ENCODE measurements around the gene RIMS3.
A peak's percentile ranks its signal among the peaks of the same experiment; 100 is the strongest.
"Not testable (repeated sequence)": the region's sequence is repeated elsewhere in the genome, so short reads cannot be mapped to it uniquely, and the experiment has no call there.

Gene RIMS3

DNA sequence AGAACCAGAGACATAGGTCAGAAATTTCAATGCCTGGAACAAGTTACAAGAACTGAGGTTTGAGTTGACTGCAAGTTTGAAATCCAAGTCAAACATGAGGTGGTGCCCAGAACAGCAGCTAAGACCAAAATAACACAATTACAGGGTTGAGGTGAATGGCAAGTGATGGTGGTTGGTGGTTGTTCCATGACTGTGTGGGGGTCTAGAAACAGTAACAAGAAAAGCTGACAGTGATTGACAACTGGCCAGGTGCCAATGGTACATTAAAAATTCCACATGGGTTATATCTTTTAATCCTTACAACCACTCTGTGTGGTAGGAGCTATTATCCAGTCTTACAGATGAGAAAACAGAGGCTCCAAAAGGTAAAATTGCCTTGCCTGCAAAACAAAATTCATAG lies 32.0 kb downstream of the RIMS3 start:
- no peak for DNase-seq (ENCODE audit: low read depth in 2 of 3, low spot score in 1 of 3)

- peak in 1 of 3 donors; percentile 28 for DNase-seq (ENCODE audit: low read depth in 2 of 3, low spot score in 1 of 3)
These were observed 34.8 kb downstream of the RIMS3 start for GRCh38 chr1:40630488-40631223.

GRCh38 chr1:40629546-40629945 lies 35.9 kb downstream of the RIMS3 start:
- DNase-seq (ENCODE audit: low read depth in 2 of 3, low spot score in 1 of 3) = not testable (repeated sequence)

GRCh38 chr1:40628903-40629292 lies 36.6 kb downstream of the RIMS3 start:
- DNase-seq (ENCODE audit: low read depth in 2 of 3, low spot score in 1 of 3) = no peak

GRCh38 chr1:40627987-40628902 lies 37.2 kb downstream of the RIMS3 start:
- DNase-seq (ENCODE audit: low read depth in 2 of 3, low spot score in 1 of 3) = peak in 1 of 3 donors; percentile 12

DNA sequence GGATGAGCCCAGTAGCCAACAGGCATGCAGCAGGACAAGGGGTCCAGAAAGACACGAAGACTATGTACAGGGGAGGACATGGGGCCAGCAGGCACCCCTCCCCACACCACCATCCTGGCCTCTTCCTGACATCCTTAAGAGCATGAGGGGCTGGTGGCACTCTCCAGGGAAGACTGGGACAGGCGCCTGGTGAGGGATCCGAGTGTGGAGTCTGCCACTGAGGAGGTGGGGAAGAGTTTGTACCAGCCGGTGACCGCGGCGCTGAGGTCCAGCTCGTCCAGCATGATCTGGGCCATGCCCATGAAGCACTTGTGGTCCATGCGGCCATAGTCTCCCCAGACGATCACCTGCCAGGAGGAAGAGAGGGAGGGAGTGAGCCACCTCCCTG lies 39.1 kb downstream of the RIMS3 start:
- no peak for DNase-seq (ENCODE audit: low read depth in 2 of 3, low spot score in 1 of 3)

DNA sequence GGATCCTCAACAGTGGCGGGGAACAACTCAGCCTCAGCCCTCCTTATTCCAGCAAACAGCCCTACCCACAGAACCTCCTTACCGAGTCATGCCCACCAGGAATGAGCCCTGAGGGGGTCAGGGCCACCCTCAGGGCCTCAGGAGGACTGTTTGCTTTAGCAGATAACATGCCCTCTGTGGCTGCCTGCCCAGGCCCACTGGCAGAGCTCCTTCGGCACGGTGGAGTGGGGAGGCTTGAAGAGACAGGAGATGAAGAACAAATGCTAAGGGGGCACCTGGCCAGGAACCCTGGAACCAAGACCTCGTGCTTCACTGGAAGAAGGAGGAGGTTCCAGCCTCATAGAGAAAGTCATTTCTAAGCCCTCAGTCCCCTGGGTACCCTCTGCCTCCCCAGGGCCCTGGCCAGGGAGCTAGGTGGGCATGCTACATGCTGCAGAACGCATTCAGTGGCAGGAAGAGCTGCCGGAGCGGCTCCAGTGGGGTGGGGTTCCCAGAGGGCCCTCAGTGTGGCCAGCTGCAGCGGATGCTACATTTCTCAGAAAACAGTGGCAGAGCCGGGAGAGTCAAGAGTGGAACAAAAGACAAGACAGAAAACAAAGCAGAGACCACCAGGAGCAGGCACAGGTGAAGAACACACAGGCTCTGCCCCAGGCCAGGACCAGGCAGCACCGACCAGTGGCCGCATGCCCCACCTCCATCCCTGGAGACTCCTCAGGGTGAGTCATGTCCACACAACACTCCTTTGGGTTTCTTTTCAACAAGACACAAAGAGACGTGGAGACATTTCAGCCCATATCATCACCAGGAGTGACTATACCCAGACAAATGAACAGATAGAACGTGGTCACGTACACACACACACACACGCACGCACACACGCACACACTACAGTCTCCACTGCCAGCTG lies 39.8 kb downstream of the RIMS3 start:
- DNase-seq (ENCODE audit: low read depth in 2 of 3, low spot score in 1 of 3) = no peak

DNA sequence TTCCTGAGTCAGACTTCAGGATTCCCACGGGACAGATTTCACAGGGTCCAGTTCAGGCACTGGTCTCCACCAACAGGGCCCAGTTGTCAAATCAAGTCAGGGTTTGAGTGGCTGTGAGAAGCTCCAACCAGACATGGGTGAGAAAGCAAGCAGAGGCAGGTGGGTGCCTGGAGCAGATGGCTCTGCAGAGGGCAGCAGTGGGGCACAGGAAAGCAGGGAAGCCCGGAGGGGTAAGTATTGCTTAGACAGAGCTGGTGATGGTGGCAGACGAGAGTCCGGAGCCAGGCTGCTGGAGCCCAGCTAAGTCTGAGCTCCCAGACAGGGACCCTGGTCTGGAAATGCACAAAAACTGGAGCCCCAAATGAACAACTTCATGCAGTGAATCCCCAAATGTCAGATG lies 40.4 kb downstream of the RIMS3 start:
- DNase-seq (ENCODE audit: low read depth in 2 of 3, low spot score in 1 of 3) = peak in 1 of 3 donors; percentile 9

DNA sequence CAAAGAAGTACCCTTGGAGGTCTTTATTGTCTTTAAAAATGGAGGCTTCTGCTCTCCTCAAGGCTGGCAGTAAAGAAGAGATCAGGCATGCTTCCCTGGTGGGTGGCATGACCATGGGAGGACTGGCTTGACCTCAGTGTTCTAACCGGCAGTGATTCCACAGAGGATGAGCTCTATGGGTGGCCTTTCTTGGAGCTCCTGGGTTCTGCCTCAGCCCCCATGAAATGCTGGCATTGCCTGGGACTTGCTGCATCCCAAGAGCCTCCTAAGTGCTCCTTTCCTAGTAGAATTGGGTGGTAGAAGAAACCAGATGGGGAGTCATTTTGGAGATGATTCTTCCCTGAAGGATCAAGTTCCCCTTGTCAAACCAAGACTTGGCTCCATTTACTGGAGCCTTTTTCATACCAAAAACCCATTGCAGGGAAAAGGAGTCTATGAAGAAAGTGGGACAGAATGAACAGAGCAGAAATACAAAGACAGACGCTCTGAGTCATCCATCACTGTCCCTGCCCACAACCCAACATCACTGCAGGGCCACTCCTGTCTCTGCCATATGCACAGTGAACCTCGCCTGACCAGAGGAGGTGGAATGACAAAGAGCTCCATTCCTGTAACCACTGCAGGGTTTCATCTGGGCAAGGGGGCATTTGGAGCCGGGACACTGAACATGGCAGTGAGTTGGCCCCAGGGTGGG lies 42.4 kb downstream of the RIMS3 start:
- DNase-seq (ENCODE audit: low read depth in 2 of 3, low spot score in 1 of 3) = no peak

- no peak for DNase-seq (ENCODE audit: low read depth in 2 of 3, low spot score in 1 of 3)
These were observed 43.5 kb downstream of the RIMS3 start for GRCh38 chr1:40621821-40622450.

DNA sequence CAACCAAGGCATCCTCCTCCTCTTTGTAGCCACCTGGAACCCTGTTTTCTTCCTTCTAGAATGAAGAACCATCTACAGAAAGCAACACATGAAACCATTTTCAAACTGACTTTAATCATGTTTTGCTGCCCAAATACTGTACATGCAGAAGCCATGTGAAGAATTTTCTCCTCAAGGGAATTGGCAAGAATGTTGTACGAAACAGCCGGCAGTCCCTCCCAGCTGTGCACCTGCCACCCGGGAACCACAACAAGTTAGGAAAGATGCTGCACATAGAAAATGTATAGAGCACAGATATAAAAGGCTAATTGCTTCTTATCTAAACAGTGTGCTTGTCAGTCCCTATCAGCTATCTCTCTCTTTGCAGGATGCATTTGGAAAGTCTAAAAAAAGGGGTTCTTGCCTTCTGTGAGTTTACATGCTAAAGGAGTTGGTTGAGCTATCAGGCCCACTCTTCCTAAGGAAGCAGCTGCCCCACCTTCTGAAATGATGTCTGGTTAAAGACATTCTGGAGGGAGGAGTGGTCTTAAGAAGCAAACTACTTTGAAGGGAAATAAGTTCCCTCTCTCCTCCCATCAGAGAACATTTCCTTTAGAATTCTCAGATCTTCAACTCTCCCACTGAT lies 44.8 kb downstream of the RIMS3 start:
- DNase-seq (ENCODE audit: low read depth in 2 of 3, low spot score in 1 of 3) = no peak

GRCh38 chr1:40620150-40620549 lies 45.3 kb downstream of the RIMS3 start:
- DNase-seq (ENCODE audit: low read depth in 2 of 3, low spot score in 1 of 3) = no peak

- no peak for DNase-seq (ENCODE audit: low read depth in 2 of 3, low spot score in 1 of 3)
These were observed 47.4 kb downstream of the RIMS3 start for GRCh38 chr1:40618108-40618507.

DNA sequence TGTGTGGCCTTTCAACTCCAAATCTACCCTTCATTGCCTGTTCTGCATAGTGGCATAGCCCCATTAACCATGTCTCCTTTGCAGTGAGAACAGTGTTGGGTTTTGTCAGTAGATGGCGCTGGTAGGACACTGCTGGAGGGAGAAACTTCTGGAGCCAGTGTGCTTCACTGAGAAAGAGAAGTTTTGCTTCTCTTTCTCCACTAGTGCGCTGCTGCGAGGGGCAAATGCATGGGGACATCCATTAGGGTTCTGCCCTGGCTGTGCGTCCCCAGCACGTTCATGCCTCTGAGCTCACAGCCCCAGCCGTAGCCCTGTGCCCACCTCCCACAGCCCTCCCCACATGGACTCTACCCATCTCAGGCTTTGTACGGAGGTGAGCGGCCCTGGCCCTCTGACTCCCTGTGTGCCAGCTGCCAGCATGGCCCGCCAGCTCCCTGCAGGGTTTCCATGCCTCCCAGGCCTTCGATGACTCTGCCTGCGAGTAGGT lies 53.1 kb downstream of the RIMS3 start:
- DNase-seq (ENCODE audit: low read depth in 2 of 3, low spot score in 1 of 3) = peak; percentile 55 to 86 (median 63)

GRCh38 chr1:40610156-40610555 lies 55.3 kb downstream of the RIMS3 start:
- no peak for DNase-seq (ENCODE audit: low read depth in 2 of 3, low spot score in 1 of 3)

GRCh38 chr1:40607921-40608320 lies 57.6 kb downstream of the RIMS3 start:
- DNase-seq (ENCODE audit: low read depth in 2 of 3, low spot score in 1 of 3) = no peak

DNA sequence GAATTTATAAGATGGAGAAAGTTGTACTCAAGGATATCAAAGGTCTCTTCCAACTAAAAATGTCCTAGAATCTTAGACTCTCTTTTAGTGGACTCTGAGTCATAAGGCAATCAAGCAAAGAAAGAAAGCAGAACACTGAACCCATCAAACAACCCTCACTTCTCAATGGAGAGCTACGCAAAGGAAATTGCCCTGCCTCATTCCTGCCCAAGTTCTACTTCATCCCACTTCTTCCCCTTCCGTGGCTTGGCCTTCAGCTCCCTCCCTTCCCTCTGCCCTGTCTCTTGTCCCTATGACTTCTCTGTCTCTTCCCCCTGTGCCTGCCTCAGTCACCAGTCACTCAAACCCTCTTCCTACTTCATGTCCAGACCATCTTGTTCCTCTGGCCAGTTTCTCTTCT lies 58.5 kb downstream of the RIMS3 start:
- DNase-seq (ENCODE audit: low read depth in 2 of 3, low spot score in 1 of 3) = no peak

DNA sequence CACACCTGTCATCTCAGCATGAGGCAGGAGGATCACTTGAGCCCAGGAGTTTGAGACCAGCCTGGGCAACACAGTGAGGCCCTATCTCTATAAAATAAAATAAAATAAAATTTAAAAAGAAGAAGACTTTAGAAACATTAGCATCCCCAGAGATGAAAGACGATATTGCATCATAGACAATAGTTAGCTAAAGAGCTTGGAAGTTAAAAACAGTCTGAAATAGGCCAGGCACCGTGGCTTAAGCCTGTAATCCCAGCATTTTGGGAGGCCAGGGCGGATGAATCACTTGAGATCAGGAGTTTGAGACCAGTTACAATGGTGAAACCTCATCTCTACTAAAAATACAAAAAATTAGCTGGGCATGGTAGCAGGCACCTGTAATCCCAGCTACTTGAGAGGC lies 59.3 kb downstream of the RIMS3 start:
- DNase-seq (ENCODE audit: low read depth in 2 of 3, low spot score in 1 of 3) = no peak

- no peak for DNase-seq (ENCODE audit: low read depth in 2 of 3, low spot score in 1 of 3)
These were observed 65.6 kb downstream of the RIMS3 start for GRCh38 chr1:40599926-40600325.

GRCh38 chr1:40595623-40596022 lies 69.9 kb downstream of the RIMS3 start:
- no peak for DNase-seq (ENCODE audit: low read depth in 2 of 3, low spot score in 1 of 3)
